ENCODE results near the gene AZGP1.
"Not testable (repeated sequence)": the region's sequence is repeated elsewhere in the genome, so short reads cannot be mapped to it uniquely, and the experiment has no call there.

The AZGP1 gene

GRCh38 chr7:99976626-99977025 lies 795 bp upstream of the AZGP1 start:
- Histone ChIP-seq H3K36me3 (ENCODE audit: control insufficient read depth, insufficient read depth, low read length) (no peaks in the 10 kb centered on the region), H3K4me3 (ENCODE audit: low read depth, low read length) (no peak overlapping the region), H3K27me3 (ENCODE audit: control insufficient read depth, insufficient read depth, low read length) (no peaks in the 10 kb centered on the region), H3K9me3 (ENCODE audit: control insufficient read depth, insufficient read depth, low read length) (no peaks in the 10 kb centered on the region), H3K9ac (ENCODE audit: low read depth, low read length) (no peak overlapping the region), H3K4me1 (ENCODE audit: control insufficient read depth, insufficient read depth, low read length) (no peaks in the 10 kb centered on the region), H3K27ac (ENCODE audit: low read depth, low read length) (no peak overlapping the region)

GRCh38 chr7:99974681-99975080 lies 1.1 kb downstream of the AZGP1 start:
- H3K36me3 ChIP-seq (ENCODE audit: control insufficient read depth, insufficient read depth, low read length) = no peaks in the 10 kb centered on the region
- no peak overlapping the region for H3K27ac ChIP-seq (ENCODE audit: low read depth, low read length)
- no peak overlapping the region for H3K9ac ChIP-seq (ENCODE audit: low read depth, low read length)

GRCh38 chr7:99973817-99974216 lies 2.0 kb downstream of the AZGP1 start:
- H3K4me3 ChIP-seq (ENCODE audit: low read depth, low read length) = not testable (repeated sequence)

More at GRCh38 chr7:99974681-99975080, 1.1 kb downstream of the AZGP1 start:
- H3K9me3 ChIP-seq (ENCODE audit: control insufficient read depth, insufficient read depth, low read length) = no peaks in the 10 kb centered on the region
- H3K27me3 ChIP-seq (ENCODE audit: control insufficient read depth, insufficient read depth, low read length) = no peaks in the 10 kb centered on the region
- H3K4me3 ChIP-seq (ENCODE audit: low read depth, low read length) = no peak overlapping the region
- no peaks in the 10 kb centered on the region for H3K4me1 ChIP-seq (ENCODE audit: control insufficient read depth, insufficient read depth, low read length)

GRCh38 chr7:99971242-99971641 lies 4.6 kb downstream of the AZGP1 start:
- H3K4me3 ChIP-seq (ENCODE audit: low read depth, low read length) = no peak overlapping the region
- no peak overlapping the region for H3K27ac ChIP-seq (ENCODE audit: low read depth, low read length)
- no peaks in the 10 kb centered on the region for H3K36me3 ChIP-seq (ENCODE audit: control insufficient read depth, insufficient read depth, low read length)
- H3K9ac ChIP-seq (ENCODE audit: low read depth, low read length) = no peak overlapping the region
- no peaks in the 10 kb centered on the region; the same call in 1 of the 2 replicates for H3K27me3 ChIP-seq (ENCODE audit: control insufficient read depth, insufficient read depth, low read length)
- no peaks in the 10 kb centered on the region for H3K4me1 ChIP-seq (ENCODE audit: control insufficient read depth, insufficient read depth, low read length)
- no peaks in the 10 kb centered on the region for H3K9me3 ChIP-seq (ENCODE audit: control insufficient read depth, insufficient read depth, low read length)

More at GRCh38 chr7:99973817-99974216, 2.0 kb downstream of the AZGP1 start:
- not testable (repeated sequence) for H3K9ac ChIP-seq (ENCODE audit: low read depth, low read length); H3K4me1 ChIP-seq (ENCODE audit: control insufficient read depth, insufficient read depth, low read length); H3K27ac ChIP-seq (ENCODE audit: low read depth, low read length); H3K9me3 ChIP-seq (ENCODE audit: control insufficient read depth, insufficient read depth, low read length); H3K27me3 ChIP-seq (ENCODE audit: control insufficient read depth, insufficient read depth, low read length); H3K36me3 ChIP-seq (ENCODE audit: control insufficient read depth, insufficient read depth, low read length)

GRCh38 chr7:99969813-99970212 lies 6.0 kb downstream of the AZGP1 start:
- H3K36me3 ChIP-seq (ENCODE audit: control insufficient read depth, insufficient read depth, low read length); H3K4me1 ChIP-seq (ENCODE audit: control insufficient read depth, insufficient read depth, low read length); H3K27me3 ChIP-seq (ENCODE audit: control insufficient read depth, insufficient read depth, low read length); H3K9ac ChIP-seq (ENCODE audit: low read depth, low read length); H3K27ac ChIP-seq (ENCODE audit: low read depth, low read length); H3K4me3 ChIP-seq (ENCODE audit: low read depth, low read length); H3K9me3 ChIP-seq (ENCODE audit: control insufficient read depth, insufficient read depth, low read length): not testable (repeated sequence)

GRCh38 chr7:99969298-99969697 lies 6.5 kb downstream of the AZGP1 start:
- H3K36me3 ChIP-seq (ENCODE audit: control insufficient read depth, insufficient read depth, low read length) = no peaks in the 10 kb centered on the region
- no peak overlapping the region for H3K4me3 ChIP-seq (ENCODE audit: low read depth, low read length)
- H3K27me3 ChIP-seq (ENCODE audit: control insufficient read depth, insufficient read depth, low read length) = no peaks in the 10 kb centered on the region; the same call in 1 of the 2 replicates
- H3K9ac ChIP-seq (ENCODE audit: low read depth, low read length) = no peak overlapping the region
- no peak overlapping the region for H3K27ac ChIP-seq (ENCODE audit: low read depth, low read length)
- no peaks in the 10 kb centered on the region for H3K4me1 ChIP-seq (ENCODE audit: control insufficient read depth, insufficient read depth, low read length)
- no peaks in the 10 kb centered on the region for H3K9me3 ChIP-seq (ENCODE audit: control insufficient read depth, insufficient read depth, low read length)

DNA sequence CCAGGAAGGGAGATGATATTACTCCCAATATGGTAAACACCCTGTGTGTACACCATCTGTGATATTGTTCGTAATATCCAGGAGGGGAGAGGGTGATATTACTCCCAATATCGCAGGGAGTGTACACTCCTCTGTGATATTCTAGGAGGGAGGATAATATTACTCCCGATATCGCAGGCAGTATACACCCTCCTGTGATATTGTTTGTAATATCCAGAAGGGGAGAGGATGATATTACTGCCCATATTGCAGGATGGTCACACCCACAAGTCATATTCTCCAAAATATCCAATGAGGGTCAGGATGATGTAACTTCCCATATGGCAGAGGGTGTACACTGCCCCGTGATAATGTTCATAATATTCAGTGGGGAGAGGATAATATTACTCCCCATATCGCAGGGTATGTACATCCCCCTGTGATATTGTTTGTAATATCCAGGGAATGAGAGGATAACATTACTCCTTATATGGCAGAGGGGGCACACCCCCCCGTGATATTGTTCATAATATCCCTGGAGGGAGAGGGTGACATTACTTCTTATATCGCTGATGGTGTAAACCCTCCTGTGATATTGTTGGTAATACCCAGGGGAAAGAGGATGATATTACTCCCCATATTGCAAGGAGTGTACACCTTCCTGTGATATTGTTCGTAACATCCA lies 17.1 kb downstream of the AZGP1 start:
- no peaks in the 10 kb centered on the region; the same call in 1 of the 2 replicates for H3K27me3 ChIP-seq (ENCODE audit: control insufficient read depth, insufficient read depth, low read length)

GRCh38 chr7:99955247-99955646 lies 20.6 kb downstream of the AZGP1 start:
- Histone ChIP-seq H3K27me3 (ENCODE audit: control insufficient read depth, insufficient read depth, low read length) (no peaks in the 10 kb centered on the region), H3K36me3 (ENCODE audit: control insufficient read depth, insufficient read depth, low read length) (no peaks in the 10 kb centered on the region), H3K9ac (ENCODE audit: low read depth, low read length) (no peak overlapping the region), H3K9me3 (ENCODE audit: control insufficient read depth, insufficient read depth, low read length) (peaks cover 12% of the 10 kb centered on the region), H3K4me3 (ENCODE audit: low read depth, low read length) (no peak overlapping the region), H3K27ac (ENCODE audit: low read depth, low read length) (no peak overlapping the region), H3K4me1 (ENCODE audit: control insufficient read depth, insufficient read depth, low read length) (no peaks in the 10 kb centered on the region)

More for the DNA sequence above, 17.1 kb downstream of the AZGP1 start:
- Histone ChIP-seq H3K9me3 (ENCODE audit: control insufficient read depth, insufficient read depth, low read length) (no peaks in the 10 kb centered on the region), H3K4me1 (ENCODE audit: control insufficient read depth, insufficient read depth, low read length) (no peaks in the 10 kb centered on the region), H3K27ac (ENCODE audit: low read depth, low read length) (no peak overlapping the region), H3K4me3 (ENCODE audit: low read depth, low read length) (no peak overlapping the region), H3K36me3 (ENCODE audit: control insufficient read depth, insufficient read depth, low read length) (no peaks in the 10 kb centered on the region), H3K9ac (ENCODE audit: low read depth, low read length) (no peak overlapping the region)

DNA sequence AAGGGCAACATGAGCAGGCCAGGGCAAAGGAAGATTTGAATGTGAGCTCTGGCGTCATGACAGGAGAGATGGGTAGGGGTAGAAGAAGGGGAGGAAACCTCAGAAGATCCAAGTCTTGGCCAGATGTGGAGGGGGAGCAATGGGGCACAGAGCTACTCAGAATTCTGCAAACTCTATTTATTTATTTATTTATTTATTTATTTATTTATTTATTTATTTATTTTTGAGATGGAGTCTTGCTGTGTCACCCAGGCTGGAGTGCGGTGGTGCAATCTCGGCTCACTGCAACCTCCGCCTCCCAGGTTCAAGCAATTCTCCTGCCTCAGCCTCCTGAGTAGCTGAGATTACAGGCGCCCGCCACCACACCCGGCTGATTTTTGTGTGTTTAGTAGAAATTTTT lies 21.2 kb downstream of the AZGP1 start:
- not testable (repeated sequence) for H3K27ac ChIP-seq (ENCODE audit: low read depth, low read length); H3K4me1 ChIP-seq (ENCODE audit: control insufficient read depth, insufficient read depth, low read length); H3K9ac ChIP-seq (ENCODE audit: low read depth, low read length); H3K27me3 ChIP-seq (ENCODE audit: control insufficient read depth, insufficient read depth, low read length); H3K4me3 ChIP-seq (ENCODE audit: low read depth, low read length); H3K36me3 ChIP-seq (ENCODE audit: control insufficient read depth, insufficient read depth, low read length)
- peaks cover 17% of the 10 kb centered on the region for H3K9me3 ChIP-seq (ENCODE audit: control insufficient read depth, insufficient read depth, low read length)

- Histone ChIP-seq H3K4me1 (ENCODE audit: control insufficient read depth, insufficient read depth, low read length) (no peaks in the 10 kb centered on the region), H3K27ac (ENCODE audit: low read depth, low read length) (no peak overlapping the region)
Measured at GRCh38 chr7:99953649-99954048, 22.2 kb downstream of the AZGP1 start.

DNA sequence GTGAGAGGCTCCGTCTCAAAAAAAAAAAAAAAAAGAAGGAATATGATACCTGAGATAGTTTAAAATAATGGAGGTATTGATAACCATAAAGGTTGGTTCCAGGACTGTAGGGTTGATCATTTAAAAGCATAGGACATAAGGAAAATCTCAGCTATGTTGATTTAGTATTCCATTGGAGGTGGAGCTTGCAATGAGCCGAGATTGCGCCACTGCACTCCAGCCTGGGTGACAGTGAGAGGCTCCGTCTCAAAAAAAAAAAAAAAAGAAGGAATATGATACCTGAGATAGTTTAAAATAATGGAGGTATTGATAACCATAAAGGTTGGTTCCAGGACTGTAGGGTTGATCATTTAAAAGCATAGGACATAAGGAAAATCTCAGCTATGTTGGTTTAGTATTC lies 23.2 kb downstream of the AZGP1 start:
- not testable (repeated sequence) for H3K27ac ChIP-seq (ENCODE audit: low read depth, low read length); H3K4me1 ChIP-seq (ENCODE audit: control insufficient read depth, insufficient read depth, low read length); H3K4me3 ChIP-seq (ENCODE audit: low read depth, low read length); H3K9ac ChIP-seq (ENCODE audit: low read depth, low read length); H3K36me3 ChIP-seq (ENCODE audit: control insufficient read depth, insufficient read depth, low read length); H3K27me3 ChIP-seq (ENCODE audit: control insufficient read depth, insufficient read depth, low read length)
- peaks cover 20% of the 10 kb centered on the region for H3K9me3 ChIP-seq (ENCODE audit: control insufficient read depth, insufficient read depth, low read length)

More at GRCh38 chr7:99953649-99954048, 22.2 kb downstream of the AZGP1 start:
- H3K27me3 ChIP-seq (ENCODE audit: control insufficient read depth, insufficient read depth, low read length) = no peaks in the 10 kb centered on the region
- H3K9me3 ChIP-seq (ENCODE audit: control insufficient read depth, insufficient read depth, low read length) = peaks cover 17% of the 10 kb centered on the region
- H3K4me3 ChIP-seq (ENCODE audit: low read depth, low read length) = no peak overlapping the region
- H3K9ac ChIP-seq (ENCODE audit: low read depth, low read length) = no peak overlapping the region
- H3K36me3 ChIP-seq (ENCODE audit: control insufficient read depth, insufficient read depth, low read length) = no peaks in the 10 kb centered on the region

Data from HUES48 (cell line).